Stimulated activated CD4-positive, alpha-beta T cell treated with anti-CD3 and anti-CD28 coated beads, Interleukin-12 subunit alpha, Interleukin-12 subunit beta, amount 100 ng/mL, for 24 hours (primary cell): ENCODE data around the gene TMEM213.

Experiments used
- DNase-seq, 2 experiments: peaks; one replicate each; pipeline ENCODE4 v3.0.0-alpha.2; 2020; ENCODE audit warnings: low read depth in 2 of 2

TMEM213 gene, protein sequence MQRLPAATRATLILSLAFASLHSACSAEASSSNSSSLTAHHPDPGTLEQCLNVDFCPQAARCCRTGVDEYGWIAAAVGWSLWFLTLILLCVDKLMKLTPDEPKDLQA

DNA sequence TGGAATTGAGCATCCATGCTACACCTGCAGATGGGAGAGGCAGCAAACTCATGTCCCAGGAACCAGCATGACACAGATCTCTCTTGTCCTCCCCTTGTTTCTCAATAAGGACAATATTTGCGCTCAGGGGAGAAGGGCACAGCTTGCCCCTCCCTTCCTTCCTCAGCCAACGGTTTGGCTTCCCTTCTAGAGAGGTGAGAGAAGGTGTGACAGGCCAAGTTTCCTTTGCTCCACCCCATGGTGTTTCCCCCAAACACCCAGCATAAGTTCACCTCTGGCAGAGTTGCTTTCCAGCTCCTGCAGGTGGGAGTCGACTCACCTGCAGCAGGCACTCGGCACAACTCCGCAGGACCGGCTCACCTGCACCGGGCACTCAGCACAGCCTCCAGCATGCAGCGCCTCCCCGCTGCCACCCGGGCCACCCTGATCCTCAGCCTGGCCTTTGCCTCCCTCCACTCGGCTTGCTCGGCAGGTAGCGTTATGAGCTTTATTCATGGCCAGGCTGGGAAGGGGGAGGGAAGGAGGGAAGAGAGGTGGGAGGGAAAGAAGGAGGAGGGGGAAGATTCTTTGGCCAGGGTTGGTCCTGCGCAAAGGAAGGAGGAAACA lies at the start of gene TMEM213, which contains the start of gene ATP6V0A4:
TMEM213 (plus strand) TSS at position 280 of the 606 bp plus-strand sequence; CDS start at position 391, 111 bp downstream.
ATP6V0A4 (minus strand) TSS at position 482 of the 606 bp plus-strand sequence. CDS start 26,949 bp downstream, outside the sequence.
- no peak for DNase-seq

DNA sequence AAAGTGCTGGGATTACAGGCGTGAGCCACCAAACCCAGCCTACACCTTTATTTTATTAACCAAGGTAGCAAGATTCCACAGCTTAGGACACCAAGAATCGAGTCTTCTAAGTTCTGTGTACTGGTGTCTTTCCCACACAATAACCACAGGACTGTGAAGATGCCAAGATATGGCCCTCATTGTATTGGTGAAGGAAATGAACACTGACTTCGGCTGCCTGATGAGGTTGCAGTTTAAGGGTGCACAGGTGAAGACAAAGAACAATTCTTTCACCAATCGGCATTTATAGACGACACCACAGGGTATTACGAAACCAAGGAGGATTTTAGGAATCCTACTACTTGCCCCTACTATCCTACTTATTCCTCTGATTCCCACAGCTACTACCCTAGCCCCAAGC lies 49.1 kb upstream of the TMEM213 start:
- no peak for DNase-seq

DNA sequence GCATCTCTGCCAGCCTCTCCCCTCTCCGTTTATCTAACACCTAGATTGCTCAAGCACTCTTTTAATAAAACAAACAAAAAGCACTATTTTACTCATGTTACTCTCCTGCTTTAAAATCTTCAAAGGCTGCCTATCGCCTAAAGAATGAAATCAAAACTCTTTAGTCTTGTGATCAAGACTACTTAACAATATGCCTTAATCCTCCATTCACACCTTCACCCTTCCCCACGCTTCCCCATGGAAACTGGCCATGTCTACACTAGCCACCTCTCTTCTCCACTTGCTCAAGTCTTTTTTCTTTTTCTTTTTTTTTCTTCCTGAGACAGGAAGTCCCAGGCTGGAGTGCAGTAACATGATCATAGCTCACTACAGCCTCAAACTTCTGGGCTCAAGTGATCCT lies 47.8 kb upstream of the TMEM213 start:
- no peak for DNase-seq

DNA sequence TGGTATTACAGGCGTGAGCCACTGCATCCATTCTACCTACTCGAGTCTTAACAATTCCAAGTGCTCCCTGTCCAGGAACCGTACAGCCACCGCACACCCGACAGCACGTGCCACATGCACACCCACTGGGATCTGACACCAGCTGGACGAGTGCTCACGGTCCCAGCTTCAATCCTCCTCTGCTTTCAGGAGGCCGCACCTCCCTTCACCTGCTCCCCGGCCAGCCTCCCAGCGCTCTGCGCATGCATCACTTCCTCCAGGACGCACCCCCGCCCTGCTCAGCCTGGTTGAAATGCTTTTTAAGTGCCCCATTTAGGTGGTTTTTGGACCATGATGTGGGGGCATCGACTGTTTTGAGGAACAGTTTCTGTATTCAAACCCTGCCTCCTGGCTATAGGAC lies 47.3 kb upstream of the TMEM213 start:
- no peak for DNase-seq

DNA sequence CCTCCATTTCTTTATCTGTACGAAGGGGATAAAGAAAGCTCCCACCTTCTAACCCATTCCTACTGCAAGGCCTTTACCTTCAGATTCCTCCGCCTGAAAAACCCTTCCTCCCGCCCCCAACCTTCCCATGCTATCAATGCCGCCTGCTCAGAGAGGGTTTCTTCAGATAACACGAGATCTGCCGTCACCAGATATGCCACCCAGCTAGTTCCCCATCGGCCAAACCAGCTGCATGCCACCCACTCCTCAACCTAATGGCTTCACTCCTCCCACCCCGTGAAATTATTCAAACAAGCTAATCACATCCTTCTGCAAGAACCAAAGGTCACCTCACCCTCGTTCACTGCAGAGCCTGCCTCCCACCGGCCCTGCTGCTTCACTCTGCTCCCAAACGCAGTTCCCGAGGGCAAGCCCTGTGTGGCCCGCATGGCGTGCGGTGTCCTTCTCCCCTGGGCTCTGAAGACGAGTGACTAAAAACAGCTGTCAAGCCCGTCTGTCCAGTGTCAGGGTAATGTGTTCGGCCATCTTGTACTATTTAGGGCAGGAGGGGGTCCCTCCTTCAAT lies 46.8 kb upstream of the TMEM213 start:
- DNase-seq, result no peak

DNA sequence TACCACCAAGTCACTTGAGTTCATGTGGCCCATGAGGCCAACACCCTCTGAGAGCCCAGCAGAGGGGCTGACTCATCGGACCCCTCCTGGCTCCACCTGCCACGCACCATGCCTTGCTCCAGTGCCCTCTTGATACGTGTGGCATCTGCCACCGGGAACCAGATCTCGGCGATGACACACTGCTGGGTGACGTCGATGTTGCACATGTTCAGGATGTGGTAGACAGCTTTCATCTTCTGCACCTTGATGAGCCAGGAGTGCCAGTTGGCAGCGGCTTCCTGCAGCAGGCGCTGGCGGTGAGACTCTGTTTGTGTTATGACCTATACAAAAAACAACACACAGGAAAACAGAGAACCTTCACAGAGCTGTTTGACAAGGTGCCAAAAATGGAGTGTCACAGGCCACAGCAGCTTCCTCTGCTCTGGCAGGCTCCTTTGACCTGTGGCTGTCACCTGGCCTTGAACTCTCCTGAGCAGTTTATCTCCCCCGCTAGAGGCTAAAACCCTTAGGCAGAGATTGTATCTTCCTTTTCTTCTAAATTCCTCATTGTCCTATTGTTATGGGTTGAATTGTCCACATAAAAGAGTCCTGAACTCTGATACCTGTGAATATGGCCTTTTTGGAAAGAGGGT lies 45.2 kb upstream of the TMEM213 start:
- peak; percentile 70 to 75 for DNase-seq

DNA sequence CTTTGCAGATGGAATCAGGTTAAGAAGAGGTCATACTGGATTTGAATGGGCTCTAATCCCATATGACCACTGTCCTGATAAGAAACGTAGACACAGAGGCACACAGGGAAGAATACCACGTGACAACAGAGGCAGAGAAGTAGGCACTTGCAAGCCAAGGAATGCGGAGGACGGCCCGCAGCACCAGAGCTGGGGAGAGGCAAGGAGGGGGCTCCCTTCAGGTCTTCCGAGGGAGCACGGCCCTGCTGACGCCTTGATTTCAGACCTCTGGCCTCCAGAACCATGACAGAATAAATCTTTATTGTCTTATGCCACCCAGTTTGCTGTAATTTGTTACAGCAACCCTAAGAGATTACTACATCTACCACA lies 44.7 kb upstream of the TMEM213 start:
- DNase-seq, result no peak

DNA sequence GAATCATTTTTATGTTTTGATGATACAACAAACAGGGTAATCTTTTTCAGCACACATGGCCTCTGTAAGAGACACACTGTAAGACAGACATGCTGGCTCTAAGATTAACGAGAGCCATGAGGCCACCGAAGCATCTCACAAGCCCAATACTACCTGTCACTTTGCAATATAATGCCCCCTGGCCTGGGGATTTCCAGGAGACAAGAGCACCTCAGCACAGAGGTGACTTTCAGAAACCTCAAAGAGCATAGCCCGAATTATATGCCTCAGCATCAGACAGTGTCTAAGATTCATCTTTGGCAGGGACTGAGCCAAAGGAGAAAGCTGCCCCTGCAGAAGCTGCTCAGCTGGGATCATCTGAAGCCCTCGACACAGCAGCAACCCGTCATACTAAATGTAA lies 44.2 kb upstream of the TMEM213 start:
- no peak for DNase-seq

DNA sequence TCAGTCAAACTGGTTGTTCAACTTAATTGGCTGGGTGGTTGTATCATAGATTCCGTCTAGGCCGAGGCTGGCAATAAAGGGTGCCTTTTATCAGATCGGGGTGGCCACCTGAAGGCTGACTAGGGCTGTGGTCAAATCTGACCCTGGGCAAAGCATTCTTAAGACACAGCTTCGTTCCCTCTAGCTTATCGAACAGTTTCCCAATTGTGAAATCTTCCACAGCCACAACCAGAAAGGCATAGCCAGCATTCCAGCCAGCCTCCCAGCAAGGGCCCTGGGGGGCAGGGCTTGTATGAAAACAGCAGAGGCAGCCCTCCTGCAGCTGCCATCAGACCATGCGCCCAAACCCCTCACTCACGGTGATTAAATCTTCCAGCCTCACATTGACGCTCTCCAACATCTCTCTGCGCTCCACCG lies 42.5 kb upstream of the TMEM213 start:
- DNase-seq, result no peak

DNA sequence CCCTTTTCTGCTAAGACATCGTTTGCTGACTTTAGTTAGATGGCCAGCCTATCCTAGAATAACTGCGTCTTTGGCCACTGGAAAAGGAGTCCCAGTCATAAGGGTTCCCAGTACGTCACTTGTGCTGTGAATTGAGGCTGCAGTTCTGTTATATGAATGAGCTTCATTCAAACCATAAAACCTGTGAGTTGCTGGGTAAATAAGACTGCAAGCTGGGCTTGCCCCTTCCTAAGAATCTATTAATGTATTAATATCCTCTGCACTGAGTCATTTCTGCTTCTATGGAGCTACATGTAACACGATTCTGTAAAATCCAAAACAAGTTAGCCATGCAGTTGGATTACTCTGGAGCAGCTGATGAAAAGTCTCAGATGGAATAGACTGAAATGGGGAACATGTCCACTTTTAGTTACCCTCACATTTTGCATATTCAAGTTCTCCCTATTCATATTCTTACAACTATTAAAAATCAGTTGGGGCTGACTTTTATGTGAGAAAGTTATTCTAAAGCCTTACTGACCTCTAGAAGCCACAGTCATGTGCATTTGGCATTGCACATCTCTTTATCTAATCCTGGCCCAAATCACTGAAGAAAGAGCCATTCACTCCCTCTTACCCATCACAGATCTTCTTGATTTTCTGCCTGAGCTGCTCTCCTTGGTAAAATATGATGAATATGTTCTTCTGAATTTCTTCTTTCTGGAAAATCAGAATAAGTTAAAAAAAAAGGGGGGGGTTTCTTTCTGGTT lies 41.8 kb upstream of the TMEM213 start:
- no peak for DNase-seq

DNA sequence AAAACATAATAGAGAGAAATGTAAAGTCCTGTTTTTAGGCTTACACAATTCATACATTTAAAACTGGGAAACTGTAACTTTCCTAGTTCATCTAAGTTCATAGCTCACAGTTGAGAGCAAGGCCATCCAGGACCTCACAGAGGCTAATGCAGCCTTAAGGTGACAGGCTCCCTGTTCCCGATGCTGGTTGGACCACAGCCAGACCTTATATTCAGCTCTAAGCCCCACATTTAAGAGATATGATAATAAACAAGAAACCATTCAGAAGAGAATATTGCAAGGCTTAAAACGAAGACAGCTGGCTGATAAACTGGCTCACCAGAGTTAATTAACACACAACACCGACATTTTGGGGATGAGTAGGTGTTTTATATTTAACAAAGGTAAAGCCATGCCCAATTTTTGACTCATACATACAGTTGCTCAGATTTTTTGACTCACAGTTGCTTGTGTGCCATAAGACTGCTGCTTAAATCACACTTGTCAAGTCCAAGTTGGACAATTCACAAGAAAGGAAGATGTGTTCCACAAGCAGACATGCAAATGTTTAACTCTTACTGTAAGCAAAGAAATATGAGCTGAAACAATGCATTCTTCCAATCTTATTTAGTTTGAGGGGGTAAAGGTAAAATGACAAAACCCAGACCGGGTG lies 41.1 kb upstream of the TMEM213 start:
- DNase-seq, result no peak

DNA sequence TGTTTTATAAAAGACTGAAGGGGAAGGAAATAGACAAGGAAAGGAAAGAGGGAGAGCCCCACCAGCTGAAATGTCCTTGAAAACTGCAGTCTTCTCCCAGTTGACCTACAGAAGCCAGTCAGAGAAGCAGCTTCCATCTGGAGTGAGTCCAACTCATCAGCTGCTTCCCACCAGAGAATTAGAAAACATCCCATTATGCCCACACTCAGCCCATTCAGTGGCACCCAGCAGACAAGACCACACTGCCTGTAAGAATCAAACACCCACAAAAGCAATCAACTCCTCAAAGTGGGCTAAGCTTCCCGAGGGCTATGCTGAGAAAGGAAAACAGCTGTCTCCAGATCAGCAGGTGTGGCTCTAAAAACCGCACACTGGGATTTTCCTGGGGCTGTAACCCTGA lies 29.6 kb upstream of the TMEM213 start:
- no peak for DNase-seq

DNA sequence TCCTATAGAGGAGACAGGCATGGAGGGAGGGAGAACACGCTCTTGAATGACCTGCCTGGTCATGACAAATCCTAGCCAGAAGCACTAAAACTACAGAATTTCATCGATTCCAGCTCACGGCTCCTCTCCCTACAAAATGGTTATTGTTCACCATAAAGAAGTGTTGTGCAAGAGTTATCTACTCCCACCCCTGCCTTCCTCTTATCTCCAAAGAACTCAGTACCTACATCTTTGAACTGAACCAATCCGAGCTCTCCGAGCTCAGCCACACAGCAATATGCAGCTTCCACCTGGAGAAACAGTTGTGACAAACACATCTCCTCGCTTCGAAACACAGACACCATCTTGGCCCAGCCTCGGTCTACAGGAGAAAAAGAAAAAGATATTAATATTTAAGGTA lies 26.9 kb upstream of the TMEM213 start:
- DNase-seq, result no peak

DNA sequence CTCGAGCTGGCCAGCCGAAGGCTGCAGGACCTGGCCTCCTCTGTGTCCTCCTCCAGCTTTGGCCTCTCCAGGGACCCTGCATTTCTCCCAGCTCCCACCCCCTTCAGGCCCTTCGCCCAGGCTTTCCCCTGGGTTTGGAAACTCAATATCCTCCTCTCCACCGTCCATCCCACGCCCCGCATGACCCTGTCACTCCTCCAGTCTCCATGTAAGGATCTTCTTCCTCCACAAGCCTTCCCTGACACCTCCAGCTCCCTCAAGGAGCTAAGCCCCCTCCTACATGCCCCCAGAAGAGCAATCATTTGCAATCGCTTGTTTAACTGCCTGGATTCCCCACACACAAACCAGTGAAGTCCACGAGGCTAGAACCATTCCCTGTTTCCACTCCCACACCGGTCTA lies 24.6 kb upstream of the TMEM213 start:
- no peak for DNase-seq

DNA sequence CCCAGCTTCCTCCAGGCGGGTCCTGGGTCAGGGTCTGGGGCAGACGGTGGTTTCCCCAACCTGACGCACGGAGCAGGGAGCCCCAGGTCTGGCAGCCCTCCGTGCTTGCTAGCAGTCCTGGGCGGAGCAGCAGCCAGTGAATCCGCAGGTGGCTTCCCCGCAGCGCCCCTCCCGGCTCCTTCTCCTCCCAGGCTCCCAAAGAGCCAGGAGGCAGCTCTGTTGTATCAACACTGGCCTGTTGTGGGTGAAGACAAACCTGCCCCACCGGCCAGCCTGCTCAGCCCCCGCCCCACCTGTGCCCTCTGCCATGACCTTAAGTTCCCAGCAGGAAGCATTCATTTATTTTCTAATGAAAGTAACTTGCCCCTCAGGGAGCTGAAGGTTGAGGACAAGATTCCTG lies 24.0 kb upstream of the TMEM213 start:
- no peak for DNase-seq

DNA sequence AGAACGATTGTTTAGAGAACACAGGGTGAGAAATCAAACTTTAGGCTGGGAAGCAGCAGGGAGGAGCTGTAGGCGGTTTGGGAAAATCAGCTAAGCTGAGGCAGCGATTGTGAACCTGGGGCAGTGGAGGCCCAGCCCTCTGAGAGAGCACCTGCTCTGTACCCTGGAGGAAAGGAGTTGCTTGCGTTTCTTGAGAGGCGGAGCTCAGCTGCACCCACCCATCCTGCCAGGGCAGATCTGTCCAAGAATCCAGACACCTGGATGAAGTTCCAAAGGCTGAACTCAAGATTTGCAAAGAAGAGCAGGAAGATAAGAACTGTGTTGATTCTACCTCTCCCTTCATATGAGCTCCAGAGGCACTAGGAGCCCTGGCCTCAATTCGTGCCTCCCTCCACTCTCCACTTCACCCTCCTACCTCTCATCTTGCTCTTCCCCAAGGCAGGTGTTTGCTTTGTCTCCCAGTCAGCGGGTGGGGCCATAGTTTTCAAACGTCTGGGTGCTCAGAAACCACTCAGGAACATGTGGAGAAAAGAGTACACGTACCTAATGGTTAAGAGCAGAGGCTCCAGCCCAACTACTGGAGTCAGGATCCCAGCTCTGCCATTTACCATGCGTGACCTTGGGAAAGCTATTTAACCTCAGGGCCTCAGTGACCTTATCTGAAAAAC lies 21.5 kb upstream of the TMEM213 start:
- no peak for DNase-seq

DNA sequence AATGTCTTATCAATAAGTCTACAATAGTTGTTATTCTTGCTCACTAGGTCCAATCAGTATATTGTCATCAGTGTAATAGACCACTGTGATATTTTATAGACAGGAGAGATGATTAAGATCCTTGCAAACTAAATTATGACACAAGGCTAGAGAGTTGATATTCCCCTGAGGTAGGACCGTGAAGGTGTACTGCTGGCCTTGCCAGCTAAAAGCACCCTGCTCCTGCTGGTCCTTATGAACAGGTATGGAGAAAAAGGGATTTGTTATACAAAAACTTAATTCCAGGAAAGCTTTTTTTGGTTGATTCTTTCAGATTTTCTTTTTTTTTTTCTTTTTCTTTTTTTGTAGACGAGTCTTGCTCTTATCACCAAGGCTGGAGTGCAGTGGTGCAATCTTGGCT lies 16.8 kb upstream of the TMEM213 start:
- DNase-seq, result no peak

DNA sequence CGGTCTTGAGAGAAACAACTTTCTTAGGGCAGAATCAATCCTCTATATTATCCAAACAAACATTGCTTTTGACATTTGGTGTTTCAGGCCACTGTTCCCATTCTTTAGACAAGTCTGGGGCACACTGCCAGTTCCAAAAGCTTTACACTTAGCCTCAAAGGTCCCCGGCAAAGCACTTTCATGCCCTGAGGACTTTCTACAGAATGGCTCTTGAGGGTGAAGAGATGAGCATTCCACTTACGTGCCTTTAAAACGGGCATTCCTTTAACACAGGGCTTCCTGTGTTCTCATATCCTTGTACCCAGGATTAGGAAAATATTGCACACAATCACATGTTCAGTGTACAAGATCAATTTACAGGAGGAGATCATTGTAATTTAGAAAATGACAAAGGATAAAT lies 13.1 kb upstream of the TMEM213 start:
- DNase-seq, result no peak

DNA sequence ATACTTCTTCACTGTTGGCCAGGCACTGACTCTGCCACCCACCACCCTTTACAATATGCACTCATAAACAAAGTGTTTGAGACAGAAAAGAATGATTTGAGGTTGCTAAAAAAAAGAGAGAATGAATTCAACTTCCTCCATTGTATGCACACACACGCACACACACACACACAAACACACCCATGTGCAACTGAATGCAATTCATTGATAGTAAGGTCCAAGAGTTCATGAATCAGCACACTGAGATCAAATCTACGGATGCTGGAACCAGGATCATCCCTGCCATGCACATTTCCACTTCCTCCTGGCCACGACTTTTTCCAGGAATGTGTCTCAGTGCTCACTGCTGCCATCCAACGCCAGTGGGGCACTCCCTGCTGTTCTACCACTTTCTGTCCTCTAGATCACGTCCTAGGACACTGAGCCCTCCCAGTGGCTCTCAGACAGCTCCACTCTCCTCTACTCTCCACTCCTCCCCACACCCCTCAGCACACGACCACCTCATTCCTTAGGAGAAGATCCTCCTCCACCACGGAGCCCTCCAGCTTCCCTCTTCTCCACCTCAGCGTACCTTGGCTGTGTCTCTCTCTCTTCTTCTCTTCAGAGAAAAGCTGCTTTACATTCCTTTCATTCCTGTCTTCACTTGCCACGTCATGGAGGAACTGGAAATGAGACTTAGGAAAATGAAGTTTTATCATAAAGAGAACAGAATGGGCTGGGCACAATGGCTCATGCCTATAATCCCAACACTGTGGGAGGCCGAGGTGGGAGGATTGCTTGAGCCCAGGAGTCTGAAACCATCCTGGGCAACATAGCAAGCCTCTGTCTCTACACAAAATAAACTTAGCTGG lies 12.0 kb upstream of the TMEM213 start:
- DNase-seq, result no peak

DNA sequence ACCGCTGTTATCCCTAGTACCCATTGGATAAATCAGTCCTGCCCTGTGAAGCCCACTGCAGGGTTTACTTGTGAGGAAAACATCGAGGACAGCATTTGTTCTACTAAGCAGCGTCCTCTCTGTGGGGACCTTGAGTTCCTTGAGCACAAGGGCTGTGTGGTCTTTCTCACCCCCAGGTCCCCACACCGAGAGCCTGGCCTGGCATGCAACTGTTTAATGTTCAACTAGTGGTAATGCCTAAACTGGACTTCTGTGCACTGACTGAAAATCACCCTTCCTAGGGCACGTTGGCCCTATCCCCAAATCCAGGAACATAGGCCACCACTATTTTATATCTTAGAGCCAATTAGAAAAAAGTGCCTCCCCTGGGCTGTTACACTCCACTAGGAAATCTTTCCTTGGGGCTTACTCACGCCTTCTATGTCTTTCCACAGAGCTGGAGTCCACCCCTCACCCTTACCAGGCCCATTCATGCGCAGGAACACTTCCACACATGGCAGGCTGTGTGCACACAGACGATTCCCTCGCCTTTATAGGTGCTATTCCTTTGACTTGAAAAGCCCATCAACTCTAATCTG lies 1.7 kb upstream of the TMEM213 start:
- DNase-seq, result no peak
